Psoas muscle (tissue), 8 donors: Measurements from ENCODE around the gene DOCK8. TPM values are rescaled to one million over a fixed set of nuclear protein-coding genes. Genes with fewer than 3 reads are reported as not detected.

Experiments used
- ATAC-seq, 4 donors: fragments of 200-7000 bp; cut with Tn5 transposase; one replicate each; pipeline ENCODE4 v1.9.1; 2020; ENCODE audit warnings: moderate library complexity in 3 of 4, mild to moderate bottlenecking in 2 of 4
- DNase-seq, 2 donors: peaks; one replicate each; pipeline ENCODE4 v3.0.0-alpha.2; 2020
- H3K27ac ChIP-seq: fragments of 200-600 bp; one replicate; pipeline ENCODE4 v1.8.0; 2022
- H3K27me3 ChIP-seq, 3 donors: fragments of 200-600 bp in 1 of 3; one replicate each; pipeline versions ENCODE4 v1.6.1 to v1.8.0; 2013 to 2022; ENCODE audit warnings: low read length in 2 of 3, mild to moderate bottlenecking in 2 of 3, moderate library complexity in 1 of 3; ENCODE audit not compliant: insufficient read depth in 3 of 3
- H3K36me3 ChIP-seq, 2 donors: fragments of 200-600 bp in 1 of 2; one replicate each; pipeline versions ENCODE4 v1.6.1 to v1.8.0; 2013 to 2022; ENCODE audit warnings: low read depth in 1 of 2, mild to moderate bottlenecking in 1 of 2, moderate library complexity in 1 of 2; ENCODE audit not compliant: insufficient read depth in 1 of 2
- H3K4me1 ChIP-seq: fragments of 200-600 bp; one replicate; pipeline ENCODE4 v1.8.0; 2022
- H3K4me3 ChIP-seq: fragments of 200-600 bp; one replicate; pipeline ENCODE4 v1.8.0; 2022; ENCODE audit warnings: mild to moderate bottlenecking
- H3K9me3 ChIP-seq: fragments of 200-600 bp; one replicate; pipeline ENCODE4 v1.8.0; 2022
- CTCF ChIP-seq: fragments of 200-600 bp; IDR thresholded peaks from one replicate; pipeline ENCODE4 v1.8.0; 2022; ENCODE audit warnings: antibody characterized with exemption
- WGBS, 3 donors: extraction: QIAGEN DNeasy Blood & Tissue Kit; methylation state at CpG; one replicate each; pipeline versions ENCODE4 v1.1.6 to v1.1.7; 2013; 5-methylcytosine and 5-hydroxymethylcytosine counted together
- intact Hi-C, 2 donors: fragments of 100-400 bp; cut with DNase I; formaldehyde crosslinking; loops; one replicate each; pipeline versions ENCODE4 v1.11.0 to v1.14.2; 2022
- polyA plus RNA-seq, 3 donors: library from polyadenylated mRNA; stranded (reverse); fragments of 200-250 nt; gene quantifications; one replicate each; pipeline ENCODE4 v1.2.3, GENCODE V29; 2013
- total RNA-seq, 4 donors: library from RNA; stranded (reverse); fragmentation: NEBNext Ultra II Directional in 2 of 4; extraction: Animal tissue kit (Norgen Biotek cat#: 25700) in 2 of 4; gene quantifications; one replicate each; pipeline versions ENCODE4 v1.2.1 to v1.2.4, GENCODE V29; 2021 to 2023
- donor health status: healthy with polysubstance abuse.
- donor health status: DM: no; HTN: no; CAD: no; lungs with moderate emphysema.
- donor health status: Bipolar disorder and iron deficiency.
- donor health status: healthy.
- donor health status: DM: yes; HTN: yes; CAD: no.
- donor health status: DM: no; HTN: no; CAD: no.
- donor health status: DM: no; HTN: no; CAD: no.
- donor health status: DM: yes; HTN: yes; CAD: no.

DOCK8 gene
- total and polyA plus RNA-seq, 7 donors = 0.32 to 2.8 (median 2.0) TPM

GRCh38 chr9:249025-249424 lies 34.4 kb downstream of the DOCK8 start:
- intact Hi-C loops = no loop called here
- DNase-seq (no peak), ATAC-seq (no peak)
- Histone ChIP-seq H3K36me3 (no peaks in the 10 kb centered on the region), H3K27ac (no peak overlapping the region), H3K27me3 (no peaks in the 10 kb centered on the region), H3K9me3 (no peaks in the 10 kb centered on the region), H3K4me3 (no peak overlapping the region), H3K4me1 (no peaks in the 10 kb centered on the region)
- TF ChIP-seq CTCF = no peak
- WGBS, 3 donors = 75 to 88% (median 87%) methylated on average over 3 of the region's 3 CpGs

GRCh38 chr9:250039-250438 lies 35.4 kb downstream of the DOCK8 start:
- no peaks in the 10 kb centered on the region for H3K9me3 ChIP-seq
- H3K27me3 ChIP-seq = no peaks in the 10 kb centered on the region
- no peaks in the 10 kb centered on the region for H3K36me3 ChIP-seq
- no peak overlapping the region for H3K4me3 ChIP-seq
- no peaks in the 10 kb centered on the region for H3K4me1 ChIP-seq
- H3K27ac ChIP-seq = no peak overlapping the region
- no peak for ATAC-seq
- TF ChIP-seq CTCF = no peak
- WGBS, 3 donors = 68 to 88% (median 81%) methylated on average over 1 of the region's 1 CpG
- DNase-seq = no peak
- intact Hi-C loops = no loop called here

- H3K9me3 ChIP-seq = no peaks in the 10 kb centered on the region
- ATAC-seq (no peak), DNase-seq (no peak)
- H3K27me3 ChIP-seq = no peaks in the 10 kb centered on the region
- no peaks in the 10 kb centered on the region for H3K4me1 ChIP-seq
- H3K27ac ChIP-seq = no peak overlapping the region
- H3K36me3 ChIP-seq = no peaks in the 10 kb centered on the region
- no peak for TF ChIP-seq CTCF
- H3K4me3 ChIP-seq = no peak overlapping the region
- 41 to 52% (median 45%) methylated on average over 5 of the region's 5 CpGs for WGBS, 3 donors
- intact Hi-C loops = no loop called here
Observed at GRCh38 chr9:250625-251024, 36.0 kb downstream of the DOCK8 start.

GRCh38 chr9:251398-251797 lies 36.7 kb downstream of the DOCK8 start:
- no peak for DNase-seq
- no peak overlapping the region for H3K4me3 ChIP-seq
- 78 to 84% (median 82%) methylated on average over 5 of the region's 5 CpGs for WGBS, 3 donors

More at GRCh38 chr9:251398-251797, 36.7 kb downstream of the DOCK8 start:
- Histone ChIP-seq H3K27me3 (no peaks in the 10 kb centered on the region), H3K4me1 (no peaks in the 10 kb centered on the region), H3K36me3 (no peaks in the 10 kb centered on the region), H3K9me3 (no peaks in the 10 kb centered on the region), H3K27ac (no peak overlapping the region)
- ATAC-seq = no peak
- intact Hi-C loops = no loop called here
- TF ChIP-seq CTCF = no peak
